Kidney epithelial cell (primary cell): Measurements from ENCODE around the gene ST8SIA6. TPM values are rescaled to one million over a fixed set of nuclear protein-coding genes. Genes with fewer than 3 reads are reported as not detected.
"Not testable (repeated sequence)": the region's sequence is repeated elsewhere in the genome, so short reads cannot be mapped to it uniquely, and the experiment has no call there.

Experiments used
- DNase-seq: peaks from one replicate; pipeline ENCODE4 v3.0.0-alpha.2; 2010; ENCODE audit warnings: low read depth
- H3K27me3 ChIP-seq: 2 replicates; pipeline ENCODE4 v1.6.0; 2011; ENCODE audit warnings: low read length; ENCODE audit not compliant: control insufficient read depth, insufficient read depth
- H3K36me3 ChIP-seq: 2 replicates; pipeline ENCODE4 v1.5.1; 2011; ENCODE audit warnings: low read length; ENCODE audit not compliant: control insufficient read depth, insufficient read depth
- H3K4me3 ChIP-seq: 2 replicates; pipeline ENCODE4 v1.5.1; 2011; ENCODE audit warnings: low read depth, mild to moderate bottlenecking, control low read depth, low read length
- total RNA-seq: library from RNA; depleted of rRNA; stranded (reverse); fragments of >200 nt; gene quantifications from 2 replicates; pipeline ENCODE4 v1.2.3, GENCODE V29; 2015
- TF ChIP-seq, protein P1 (sequence below): IDR thresholded peaks from 2 replicates; pipeline ENCODE4 v1.5.1; 2011; ENCODE audit warnings: mild to moderate bottlenecking, moderate library complexity, low read length, control low read depth, inconsistent platforms; ENCODE audit not compliant: insufficient read depth, poor library complexity, severe bottlenecking

The ST8SIA6 gene
- total RNA-seq, 1 donor from 2014 or later: not detected

DNA sequence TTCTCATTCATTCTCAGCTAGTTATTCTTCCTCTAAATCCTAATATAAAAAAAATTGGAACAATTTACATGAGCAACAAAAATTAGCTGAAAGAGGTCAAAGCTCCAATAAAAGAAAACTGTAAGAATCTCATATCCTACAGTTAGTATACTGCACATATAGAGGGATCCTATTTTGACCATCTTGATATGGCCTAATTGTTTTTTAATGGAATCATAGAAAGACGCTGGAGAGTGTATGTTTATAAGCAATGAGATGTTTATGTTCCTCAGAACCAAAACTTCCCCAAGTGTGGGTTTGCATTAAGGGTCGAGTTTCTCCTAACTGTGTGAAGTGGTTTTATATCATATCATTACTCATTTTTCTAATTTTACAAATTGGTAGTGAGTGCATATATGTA lies 123.9 kb downstream of the ST8SIA6 start:
- Histone ChIP-seq H3K4me3 (no peak overlapping the region), H3K27me3 (no peaks in the 10 kb centered on the region), H3K36me3 (no peaks in the 10 kb centered on the region)
- TF ChIP-seq, protein P1, sequence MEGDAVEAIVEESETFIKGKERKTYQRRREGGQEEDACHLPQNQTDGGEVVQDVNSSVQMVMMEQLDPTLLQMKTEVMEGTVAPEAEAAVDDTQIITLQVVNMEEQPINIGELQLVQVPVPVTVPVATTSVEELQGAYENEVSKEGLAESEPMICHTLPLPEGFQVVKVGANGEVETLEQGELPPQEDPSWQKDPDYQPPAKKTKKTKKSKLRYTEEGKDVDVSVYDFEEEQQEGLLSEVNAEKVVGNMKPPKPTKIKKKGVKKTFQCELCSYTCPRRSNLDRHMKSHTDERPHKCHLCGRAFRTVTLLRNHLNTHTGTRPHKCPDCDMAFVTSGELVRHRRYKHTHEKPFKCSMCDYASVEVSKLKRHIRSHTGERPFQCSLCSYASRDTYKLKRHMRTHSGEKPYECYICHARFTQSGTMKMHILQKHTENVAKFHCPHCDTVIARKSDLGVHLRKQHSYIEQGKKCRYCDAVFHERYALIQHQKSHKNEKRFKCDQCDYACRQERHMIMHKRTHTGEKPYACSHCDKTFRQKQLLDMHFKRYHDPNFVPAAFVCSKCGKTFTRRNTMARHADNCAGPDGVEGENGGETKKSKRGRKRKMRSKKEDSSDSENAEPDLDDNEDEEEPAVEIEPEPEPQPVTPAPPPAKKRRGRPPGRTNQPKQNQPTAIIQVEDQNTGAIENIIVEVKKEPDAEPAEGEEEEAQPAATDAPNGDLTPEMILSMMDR: no peak
- no peak for DNase-seq

DNA sequence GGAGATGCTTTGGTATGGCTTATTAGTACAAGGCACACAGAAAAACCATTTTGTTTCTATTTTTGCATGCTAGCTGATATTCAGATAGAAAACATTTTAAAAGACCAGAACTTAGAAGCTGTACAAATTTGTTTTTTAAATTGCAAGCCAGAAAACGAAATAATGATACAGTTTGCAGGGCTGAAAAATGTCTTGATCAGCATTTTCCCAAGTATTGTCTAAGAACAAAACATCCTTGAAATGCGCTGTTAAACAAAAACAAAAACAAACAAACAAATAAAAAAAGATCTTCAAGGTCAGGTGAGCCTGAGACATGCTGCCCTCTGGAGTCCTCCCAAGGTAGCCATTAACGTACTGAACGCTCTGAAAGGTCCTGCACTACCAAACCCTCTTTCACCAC lies 128.0 kb downstream of the ST8SIA6 start:
- no peaks in the 10 kb centered on the region for H3K36me3 ChIP-seq
- H3K27me3 ChIP-seq: no peaks in the 10 kb centered on the region
- no peak overlapping the region for H3K4me3 ChIP-seq
- DNase-seq: no peak
- TF ChIP-seq, protein P1: no peak

DNA sequence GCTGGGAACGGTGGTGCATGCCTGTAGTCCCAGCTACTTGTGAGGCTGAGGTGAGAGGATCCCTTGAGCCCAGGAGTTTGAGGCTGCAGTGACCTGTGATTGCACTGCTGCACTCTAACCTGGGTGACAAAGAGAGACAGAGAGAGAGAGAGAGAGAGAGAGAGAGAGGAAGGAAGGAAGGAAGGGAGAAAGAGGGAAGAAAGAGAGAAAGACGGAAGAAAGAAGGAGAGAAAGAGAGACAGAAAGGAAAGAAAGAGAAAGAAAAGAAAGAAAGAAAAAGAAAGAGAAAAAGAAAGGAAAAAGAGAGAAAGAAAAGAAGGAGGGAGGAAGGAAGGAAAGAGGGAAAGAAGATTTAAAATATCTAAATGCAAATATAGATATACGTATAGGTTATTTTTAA lies 132.4 kb downstream of the ST8SIA6 start:
- H3K36me3 ChIP-seq, DNase-seq, H3K4me3 ChIP-seq, H3K27me3 ChIP-seq: not testable (repeated sequence)

DNA sequence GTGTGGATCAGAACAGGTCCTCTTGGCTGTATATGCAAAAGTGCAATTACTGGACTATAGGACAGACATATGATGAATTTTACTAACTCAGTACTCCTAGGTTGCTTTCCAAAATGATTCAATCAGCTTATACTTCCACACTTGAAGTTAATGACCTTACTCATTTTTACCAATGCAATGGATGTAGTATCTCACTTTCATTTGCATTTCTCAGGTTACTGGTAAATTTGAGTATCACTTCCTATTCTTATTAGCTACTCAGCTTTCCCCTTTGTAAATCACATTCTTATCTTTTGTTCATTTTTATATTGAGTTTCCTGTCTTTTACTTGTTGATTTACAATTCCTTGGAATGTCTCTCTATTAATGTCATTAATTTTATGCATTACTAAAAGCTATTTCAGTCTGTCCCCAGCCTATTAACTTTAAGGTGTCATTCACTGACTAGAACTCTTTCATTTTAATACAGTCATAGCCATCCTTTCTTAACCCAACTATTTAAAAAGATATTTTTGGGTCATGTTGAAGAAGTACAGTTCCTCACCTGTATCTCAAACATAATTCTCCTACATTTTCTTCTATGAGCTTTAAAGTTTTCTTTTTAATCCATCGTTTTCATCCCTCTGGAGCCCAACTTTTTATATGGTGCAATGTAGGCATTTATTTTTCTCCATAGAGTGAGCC lies 137.8 kb downstream of the ST8SIA6 start:
- TF ChIP-seq, protein P1: no peak
- H3K4me3 ChIP-seq: no peak overlapping the region
- no peaks in the 10 kb centered on the region for H3K27me3 ChIP-seq
- no peaks in the 10 kb centered on the region for H3K36me3 ChIP-seq
- no peak for DNase-seq

GRCh38 chr10:17309435-17309834 lies 145.0 kb downstream of the ST8SIA6 start:
- H3K27me3 ChIP-seq: no peaks in the 10 kb centered on the region
- H3K36me3 ChIP-seq: no peaks in the 10 kb centered on the region
- TF ChIP-seq, protein P1: no peak
- no peak for DNase-seq
- no peak overlapping the region for H3K4me3 ChIP-seq

DNA sequence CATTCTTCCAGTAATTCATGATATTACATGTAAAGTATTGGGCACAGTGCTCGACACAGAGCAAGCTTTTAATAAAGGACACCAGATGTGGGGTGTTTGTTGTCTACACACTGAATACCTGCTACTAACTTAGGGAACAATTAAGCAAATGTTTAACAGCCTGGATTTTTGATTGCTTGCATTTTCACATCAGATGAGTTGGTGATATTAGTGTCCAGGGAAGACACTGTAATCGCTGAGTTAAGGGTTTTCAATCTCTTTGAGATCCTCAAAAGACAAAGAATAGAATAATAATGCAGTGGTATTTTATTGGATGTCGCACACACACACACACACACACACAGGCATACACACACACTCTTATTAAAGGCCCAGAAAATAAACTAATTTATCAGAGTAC lies 147.3 kb downstream of the ST8SIA6 start:
- Histone ChIP-seq H3K27me3 (no peaks in the 10 kb centered on the region), H3K4me3 (no peak overlapping the region), H3K36me3 (no peaks in the 10 kb centered on the region)
- no peak for DNase-seq
- TF ChIP-seq, protein P1: no peak
